Posterior vena cava (tissue), 2 donors: Measurements from ENCODE around the gene GOLGA6D. TPM values are rescaled to one million over a fixed set of nuclear protein-coding genes. Genes with fewer than 3 reads are reported as not detected.
"Not testable (repeated sequence)": the region's sequence is repeated elsewhere in the genome, so short reads cannot be mapped to it uniquely, and the experiment has no call there.

Experiments used
- DNase-seq: peaks from one replicate; pipeline ENCODE4 v3.0.0-alpha.2; 2020; ENCODE audit warnings: low spot score
- intact Hi-C, 2 donors: fragments of 100-400 bp; cut with DNase I; formaldehyde crosslinking; loops; one replicate each; pipeline versions ENCODE4 v1.14.1 to v1.14.2; 2022 to 2023
- total RNA-seq, 2 donors: library from RNA; stranded (reverse); fragmentation: NEBNext Ultra II Directional; extraction: Animal tissue kit (Norgen Biotek cat#: 25700); gene quantifications; one replicate each; pipeline ENCODE4 v1.2.1, GENCODE V29; 2021
- donor health status: DM: yes; HTN: yes; CAD: no.
- donor health status: DM: yes; HTN: yes; CAD: no.

Gene GOLGA6D
- total RNA-seq, 2 donors from 2014 or later, result not detected

DNA sequence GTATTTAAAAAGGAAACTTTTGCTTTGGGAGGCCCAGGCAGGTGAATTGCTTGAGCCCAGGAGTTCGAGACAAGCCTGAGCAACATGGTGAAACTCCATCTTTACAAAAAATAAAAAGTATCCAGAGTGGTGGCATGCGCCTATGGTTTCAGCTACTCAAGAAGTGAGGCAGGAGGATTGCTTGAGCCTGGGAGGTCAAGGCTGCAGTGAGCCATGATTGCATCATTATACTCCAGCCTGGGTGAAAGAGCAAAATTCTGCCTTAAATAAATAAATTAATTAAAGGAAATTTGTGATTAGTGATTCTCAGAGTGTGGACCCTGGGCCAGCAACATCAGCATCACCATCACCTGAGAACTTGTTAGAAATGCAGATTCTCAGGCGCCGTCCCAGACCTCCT, 43.3 kb downstream of the GOLGA6D start:
- intact Hi-C loops, result loop anchor here in 1 of 2 donors (5.0 kb wide), 1 partner anchor 599 kb away; the partner anchor contains the start of gene CYP1A1
- DNase-seq, result peak; percentile 6

DNA sequence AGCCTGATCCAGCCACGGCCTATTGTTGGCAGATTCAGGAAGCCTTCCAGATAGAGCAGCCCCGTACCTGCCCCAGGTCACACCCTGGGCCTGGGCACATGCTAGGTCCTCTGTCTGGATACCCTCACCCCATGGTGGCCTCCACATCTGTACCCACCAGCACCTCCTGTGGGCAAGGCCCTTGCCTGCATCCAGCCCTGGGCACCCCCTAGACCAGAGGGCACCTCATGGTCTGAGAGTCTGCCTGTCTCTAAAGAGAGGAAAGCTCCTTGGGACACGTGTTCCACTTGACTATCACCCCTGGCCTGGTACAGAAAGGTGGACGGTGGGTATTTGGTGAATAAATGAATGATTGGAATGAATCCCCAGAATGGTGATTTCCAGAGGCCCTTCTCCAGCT, 44.4 kb downstream of the GOLGA6D start:
- DNase-seq, result no peak
- intact Hi-C loops, result loop anchor here in 1 of 2 donors (5.0 kb wide), 1 partner anchor 600 kb away; the partner anchor contains the start of gene CYP1A1

DNA sequence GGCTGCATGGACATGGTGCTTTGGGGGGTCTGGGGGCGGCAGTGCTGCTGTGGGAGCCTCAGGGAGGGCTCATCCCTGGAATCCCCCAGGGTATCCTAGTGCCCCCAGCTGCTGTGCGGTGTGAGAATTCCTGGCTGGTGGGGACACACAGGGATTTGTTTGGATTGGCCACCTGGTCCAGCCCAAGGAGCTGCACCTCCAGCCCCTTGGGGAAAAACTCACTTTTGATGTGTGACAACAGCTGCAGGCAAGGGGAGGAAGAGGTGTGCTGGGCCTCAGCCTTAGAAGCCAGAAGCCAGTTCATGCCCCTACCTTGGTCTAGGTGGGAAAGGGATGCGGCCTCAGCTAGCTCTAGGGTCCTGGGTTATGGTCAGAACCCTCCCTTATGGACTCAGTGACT, 44.9 kb downstream of the GOLGA6D start:
- intact Hi-C loops, result loop anchor here in 1 of 2 donors (5.0 kb wide), 1 partner anchor 600 kb away; the partner anchor contains the start of gene CYP1A1
- DNase-seq, result no peak

DNA sequence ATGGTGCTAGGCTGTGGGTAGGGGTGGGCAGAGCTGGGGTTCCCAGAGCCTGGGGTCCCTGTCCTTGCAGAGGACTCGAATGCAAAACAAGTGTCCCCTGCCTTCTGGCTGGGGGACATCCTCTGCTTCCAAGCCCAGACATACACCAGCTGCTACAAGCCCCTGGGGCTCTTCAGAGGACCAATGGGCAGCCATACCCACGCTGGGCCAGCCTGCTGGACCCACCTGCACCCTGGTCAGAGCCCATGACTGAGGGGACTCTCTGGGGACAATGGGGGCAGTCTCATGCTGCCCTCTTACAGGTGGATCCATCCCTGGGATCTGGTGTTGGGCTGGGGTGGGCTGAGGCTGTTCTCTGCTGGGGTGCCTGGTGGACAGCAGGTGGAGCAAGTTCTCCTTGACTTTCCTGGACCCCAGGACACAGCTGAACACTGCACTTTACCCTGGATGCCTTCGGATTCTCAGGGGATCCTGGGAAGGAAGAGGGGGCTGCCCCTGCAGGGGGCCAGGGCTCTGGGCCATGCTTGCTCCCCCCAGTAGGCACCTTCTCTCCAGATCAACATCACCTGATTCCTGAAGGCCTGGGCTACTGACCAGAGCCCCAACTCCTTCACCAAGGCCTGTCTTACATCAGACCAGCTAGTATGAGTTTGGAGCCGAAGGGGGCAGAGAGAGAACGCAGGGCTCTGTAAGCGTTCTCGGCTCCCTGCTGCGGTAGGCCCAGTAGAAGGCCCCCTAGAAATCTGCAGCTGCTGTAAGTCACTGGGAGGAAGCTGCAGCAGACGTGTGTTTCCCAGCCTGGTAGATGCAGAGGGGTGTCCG, 46.1 kb downstream of the GOLGA6D start:
- no peak for DNase-seq
- intact Hi-C loops, result loop anchor here in 1 of 2 donors (5.0 kb wide), 1 partner anchor 601 kb away; the partner anchor contains the start of gene CYP1A1

DNA sequence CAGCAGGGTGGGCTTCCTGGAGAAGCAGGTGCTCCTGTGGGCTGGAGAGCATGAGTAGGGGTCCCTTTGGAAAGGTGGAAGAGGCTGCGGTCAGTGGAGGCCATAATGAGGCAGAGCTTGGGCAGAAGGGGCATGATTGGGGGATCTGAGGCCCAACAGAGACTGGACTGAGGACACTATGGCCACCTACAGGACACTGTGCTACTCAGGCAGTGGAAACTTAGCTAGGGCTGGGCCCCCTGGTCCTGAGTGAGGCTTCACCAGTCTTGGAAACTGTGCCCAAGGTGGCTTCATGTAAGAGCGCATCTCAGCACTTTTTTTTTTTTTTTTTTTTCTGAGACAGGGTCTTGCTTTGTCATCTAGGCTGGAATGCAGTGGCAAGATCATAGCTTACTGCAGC, 46.9 kb downstream of the GOLGA6D start:
- no peak for DNase-seq
- intact Hi-C loops, result loop anchor here in 1 of 2 donors (5.0 kb wide), 1 partner anchor 602 kb away; the partner anchor contains the start of gene CYP1A1

DNA sequence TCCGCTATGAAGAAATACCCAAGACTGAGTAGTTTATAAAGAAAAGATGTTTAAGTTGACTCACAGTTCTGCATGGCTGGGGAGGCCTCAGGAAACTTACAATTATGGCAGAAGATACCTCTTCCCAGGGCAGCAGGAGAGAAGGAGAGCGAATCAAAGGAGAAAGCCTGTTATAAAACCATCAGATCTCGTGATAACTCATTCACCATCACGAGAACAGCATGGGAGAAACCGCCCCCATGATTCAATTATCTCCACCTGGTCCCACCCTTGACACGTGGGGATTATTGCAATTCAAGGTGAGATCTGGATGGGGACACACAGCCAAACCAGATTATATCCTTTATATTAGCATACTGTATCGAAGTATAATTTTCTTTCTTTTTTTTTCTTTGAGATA, 49.5 kb downstream of the GOLGA6D start:
- intact Hi-C loops, DNase-seq: not testable (repeated sequence)

DNA sequence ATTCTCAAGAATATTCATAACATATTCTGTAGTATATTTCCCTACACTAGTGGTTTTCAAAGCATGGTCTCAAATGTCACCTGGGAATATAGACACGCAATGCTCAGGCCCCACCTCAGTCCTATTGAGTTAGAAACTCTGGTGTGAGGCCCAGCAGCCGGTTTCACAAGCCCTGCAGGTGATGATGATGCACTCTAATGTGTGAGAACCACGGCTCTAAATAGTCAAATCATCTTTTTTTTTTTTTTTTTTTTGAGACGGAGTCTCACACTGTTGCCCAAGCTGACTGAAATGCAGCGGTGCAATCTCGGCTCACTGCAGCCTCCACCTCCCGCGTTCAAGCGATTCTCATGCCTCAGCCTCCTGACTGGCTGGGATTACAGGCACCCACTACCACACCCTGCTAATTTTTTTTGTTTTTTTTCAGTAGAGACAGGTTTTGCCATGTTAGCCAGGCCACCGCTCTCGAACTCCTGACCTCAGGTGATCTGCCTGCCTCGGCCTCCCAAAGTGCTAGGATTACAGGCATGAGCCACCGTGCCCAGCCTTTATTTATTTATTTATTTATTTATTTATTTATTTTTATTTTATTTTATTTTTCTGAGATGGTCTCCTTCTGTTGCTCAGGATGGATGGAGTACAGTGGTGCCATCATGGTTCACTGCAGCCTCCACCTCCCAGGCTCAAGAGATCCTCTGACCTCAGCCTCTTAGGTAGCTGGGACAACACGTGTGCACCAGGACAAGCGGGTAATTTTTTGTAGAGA, 51.2 kb downstream of the GOLGA6D start:
- peak; percentile 56 for DNase-seq
- intact Hi-C loops, result not testable (repeated sequence)

DNA sequence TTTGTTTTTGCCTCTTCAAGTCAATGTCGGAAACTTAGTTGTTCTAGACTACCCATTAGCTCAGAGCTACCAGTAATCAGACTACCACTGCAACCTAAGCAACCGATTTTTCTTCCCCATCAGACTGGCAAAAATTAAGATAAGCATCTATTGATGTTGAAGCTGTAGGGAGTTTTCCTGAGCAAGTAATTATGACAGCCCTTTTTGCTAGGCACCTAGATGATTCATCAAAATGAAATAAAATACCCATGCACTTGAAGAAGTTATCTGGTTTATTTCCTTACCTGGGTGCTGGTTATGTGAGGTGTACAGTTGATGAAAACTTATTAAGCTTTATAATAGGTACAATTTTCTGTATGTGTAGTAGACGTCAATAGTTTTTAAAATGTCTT, 52.7 kb downstream of the GOLGA6D start:
- DNase-seq, result no peak
- intact Hi-C loops, result no loop called here

DNA sequence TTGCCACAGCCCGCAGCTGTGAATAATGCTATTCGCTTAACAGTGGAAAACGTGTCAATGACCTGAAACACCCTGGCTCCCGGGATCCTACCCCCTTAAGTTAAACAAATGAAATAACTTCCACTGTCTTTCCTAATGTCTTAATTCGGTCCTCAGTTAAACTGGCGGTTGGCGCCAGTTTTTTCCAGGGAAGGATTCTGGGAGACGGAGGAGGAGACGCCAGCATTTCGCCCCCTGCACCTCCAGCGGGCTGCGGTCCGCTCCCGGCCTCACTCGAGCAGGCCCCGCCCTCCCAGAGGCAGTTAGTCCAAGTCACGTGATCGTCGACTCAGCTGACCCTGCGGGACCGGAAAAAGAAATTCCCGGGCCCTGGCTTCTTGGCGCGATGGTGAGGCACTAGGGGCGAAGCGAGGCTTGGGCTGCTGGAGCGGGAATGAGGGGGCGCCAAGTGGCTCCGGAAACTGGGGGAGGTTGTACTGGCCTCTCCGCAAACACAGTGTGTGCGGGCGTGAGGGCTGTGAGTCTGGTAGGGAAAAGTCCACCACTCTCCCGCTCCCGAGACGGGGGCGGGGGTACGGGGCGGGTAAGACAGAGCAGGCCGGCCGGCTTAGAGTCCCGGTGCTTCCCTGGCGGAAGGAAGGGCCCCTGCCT, 53.2 kb downstream of the GOLGA6D start, which contains the start of gene COMMD4:
Gene COMMD4, plus strand, starts transcription at position 359 of the 651 bp plus-strand sequence. Its CDS starts 27 bp downstream, at position 386.
- peak; percentile 98 for DNase-seq
- intact Hi-C loops, result no loop called here

- peak; percentile 58 for DNase-seq
- intact Hi-C loops, result no loop called here
Observed at GRCh38 chr15:75338661-75339240, 56.1 kb downstream of the GOLGA6D start.

DNA sequence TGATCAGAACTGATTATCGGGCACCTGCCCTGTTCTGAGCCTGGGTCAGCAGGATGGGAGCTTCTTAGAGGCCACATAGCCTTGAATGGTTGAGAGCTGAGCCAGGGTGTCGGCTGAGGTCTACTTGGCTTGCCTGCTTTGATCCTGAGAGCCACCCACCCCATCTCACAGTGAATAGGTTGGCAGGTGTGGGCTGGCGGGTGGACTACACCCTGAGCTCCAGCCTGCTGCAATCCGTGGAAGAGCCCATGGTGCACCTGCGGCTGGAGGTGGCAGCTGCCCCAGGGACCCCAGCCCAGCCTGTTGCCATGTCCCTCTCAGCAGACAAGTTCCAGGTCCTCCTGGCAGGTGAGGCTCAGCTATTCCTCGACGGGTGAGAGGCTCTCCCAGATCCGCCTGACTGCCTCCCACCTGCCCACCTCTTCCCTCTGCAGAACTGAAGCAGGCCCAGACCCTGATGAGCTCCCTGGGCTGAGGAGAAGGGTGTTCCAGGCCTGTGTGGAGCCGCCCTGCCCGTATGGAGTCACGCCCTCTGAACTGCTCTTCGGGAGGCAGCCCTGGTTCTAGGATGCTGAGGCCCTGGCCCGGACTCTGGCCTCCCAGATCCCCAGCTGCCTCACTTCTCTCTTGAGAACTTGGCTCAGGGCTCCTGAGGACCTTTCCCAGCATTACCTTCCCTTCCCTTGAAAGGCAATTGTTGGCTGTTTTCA, 57.1 kb downstream of the GOLGA6D start:
- intact Hi-C loops, result no loop called here
- DNase-seq, result peak; percentile 78

- intact Hi-C loops, result no loop called here
- DNase-seq, result peak; percentile 64
Observed at GRCh38 chr15:75342221-75342620, 59.6 kb downstream of the GOLGA6D start.

DNA sequence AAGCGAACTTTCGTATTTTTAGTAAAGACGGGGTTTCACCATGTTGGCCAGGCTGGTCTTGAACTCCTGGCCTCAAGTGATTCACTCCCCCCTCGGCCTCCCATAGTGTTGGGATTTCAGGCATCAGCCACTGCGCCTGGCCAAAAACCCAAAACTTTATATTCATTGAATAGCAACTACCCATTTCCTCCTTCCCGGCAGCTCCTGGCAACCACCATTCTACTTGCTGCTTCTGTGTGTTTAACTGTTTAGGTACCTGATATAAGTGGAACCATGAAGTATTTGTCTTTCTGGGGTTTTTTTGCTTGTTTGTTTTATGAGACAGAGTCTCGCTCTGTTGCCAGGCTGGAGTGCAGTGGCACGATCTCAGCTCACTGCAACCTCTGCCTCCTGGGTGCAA, 61.3 kb downstream of the GOLGA6D start:
- DNase-seq, intact Hi-C loops: not testable (repeated sequence)

Other genes starting within 250 kb of the GOLGA6D start
- 10 to 100 TPM; 25.8 to 26.4 TPM for gene C15orf39, start 81.0 kb upstream of the GOLGA6D start, total RNA-seq
- gene GOLGA6C, start 24.5 kb upstream of the GOLGA6D start, total RNA-seq, result not detected
- 10 to 100 TPM; 29.0 to 33.2 TPM for gene COMMD4, start 53.2 kb downstream of the GOLGA6D start, total RNA-seq
- gene NEIL1, start 64.2 kb downstream of the GOLGA6D start, total RNA-seq, result 10 to 100 TPM; 11.7 to 25.3 TPM
- gene MAN2C1, start 85.8 kb downstream of the GOLGA6D start, total RNA-seq, result 100 to 1,000 TPM; 122 to 169 TPM
- 10 to 100 TPM; 47.8 to 47.9 TPM for gene SIN3A, start 168.9 kb downstream of the GOLGA6D start, total RNA-seq